ENCODE results near the gene GATD1. TPM values are rescaled to one million over a fixed set of nuclear protein-coding genes. Genes with fewer than 3 reads are reported as not detected.

The GATD1 gene
- total RNA-seq, 1 donor from 2014 or later = 52.3 TPM

- peaks cover 10% of the 10 kb centered on the region for H3K4me1 Mint-ChIP-seq (ENCODE audit: low read depth)
- H3K27me3 Mint-ChIP-seq (ENCODE audit: low read depth) = no peaks in the 10 kb centered on the region
- H3K9me3 Mint-ChIP-seq (ENCODE audit: low read depth) = no peaks in the 10 kb centered on the region
- TF ChIP-seq CTCF (IDR thresholded peaks at IDR 0.05) = no peak
- no peak for DNase-seq (ENCODE audit: low spot score)
- no peak overlapping the region for H3K27ac Mint-ChIP-seq (ENCODE audit: unreplicated experiment)
- H3K4me3 Mint-ChIP-seq (ENCODE audit: unreplicated experiment) = no peak overlapping the region
- H3K36me3 Mint-ChIP-seq (ENCODE audit: low read depth) = peaks cover 5% of the 10 kb centered on the region
Observed at GRCh38 chr11:724778-725386, 52.4 kb downstream of the GATD1 start.

GRCh38 chr11:724049-724777 is 53.1 kb downstream of the GATD1 start:
- Mint-ChIP-seq H3K27ac (ENCODE audit: unreplicated experiment) (peak overlapping the region; percentile 22), H3K4me3 (ENCODE audit: unreplicated experiment) (no peak overlapping the region), H3K4me1 (ENCODE audit: low read depth) (peaks cover 14% of the 10 kb centered on the region), H3K36me3 (ENCODE audit: low read depth) (peaks cover 6% of the 10 kb centered on the region), H3K9me3 (ENCODE audit: low read depth) (no peaks in the 10 kb centered on the region), H3K27me3 (ENCODE audit: low read depth) (no peaks in the 10 kb centered on the region)
- DNase-seq (ENCODE audit: low spot score) = no peak
- TF ChIP-seq CTCF (IDR thresholded peaks at IDR 0.05) = no peak

- no peak overlapping the region for H3K4me3 Mint-ChIP-seq (ENCODE audit: unreplicated experiment)
- H3K27ac Mint-ChIP-seq (ENCODE audit: unreplicated experiment) = no peak overlapping the region
- peak; percentile 82 for TF ChIP-seq CTCF (IDR thresholded peaks at IDR 0.05)
- no peaks in the 10 kb centered on the region for H3K9me3 Mint-ChIP-seq (ENCODE audit: low read depth)
- DNase-seq (ENCODE audit: low spot score) = no peak
- peaks cover 7% of the 10 kb centered on the region for H3K36me3 Mint-ChIP-seq (ENCODE audit: low read depth)
- peaks cover 16% of the 10 kb centered on the region for H3K4me1 Mint-ChIP-seq (ENCODE audit: low read depth)
- no peaks in the 10 kb centered on the region for H3K27me3 Mint-ChIP-seq (ENCODE audit: low read depth)
Observed at GRCh38 chr11:723120-723883, 54.0 kb downstream of the GATD1 start.

- peaks cover 7% of the 10 kb centered on the region for H3K36me3 Mint-ChIP-seq (ENCODE audit: low read depth)
- TF ChIP-seq CTCF (IDR thresholded peaks at IDR 0.05) = no peak
- no peak for DNase-seq (ENCODE audit: low spot score)
- H3K4me3 Mint-ChIP-seq (ENCODE audit: unreplicated experiment) = no peak overlapping the region
- H3K9me3 Mint-ChIP-seq (ENCODE audit: low read depth) = no peaks in the 10 kb centered on the region
- no peak overlapping the region for H3K27ac Mint-ChIP-seq (ENCODE audit: unreplicated experiment)
- H3K27me3 Mint-ChIP-seq (ENCODE audit: low read depth) = no peaks in the 10 kb centered on the region
- peaks cover 12% of the 10 kb centered on the region for H3K4me1 Mint-ChIP-seq (ENCODE audit: low read depth)
Observed at GRCh38 chr11:722346-722811, 54.9 kb downstream of the GATD1 start.

GRCh38 chr11:721741-722345 is 55.4 kb downstream of the GATD1 start:
- Mint-ChIP-seq H3K27me3 (ENCODE audit: low read depth) (no peaks in the 10 kb centered on the region), H3K27ac (ENCODE audit: unreplicated experiment) (no peak overlapping the region), H3K4me1 (ENCODE audit: low read depth) (peaks cover 11% of the 10 kb centered on the region), H3K4me3 (ENCODE audit: unreplicated experiment) (no peak overlapping the region), H3K9me3 (ENCODE audit: low read depth) (no peaks in the 10 kb centered on the region), H3K36me3 (ENCODE audit: low read depth) (peaks cover 7% of the 10 kb centered on the region)
- no peak for DNase-seq (ENCODE audit: low spot score)
- TF ChIP-seq CTCF (IDR thresholded peaks at IDR 0.05) = no peak

Data from chondrocyte (in vitro differentiated cells).